ENCODE results near the gene CCZ1.
"Not testable (repeated sequence)": the region's sequence is repeated elsewhere in the genome, so short reads cannot be mapped to it uniquely, and the experiment has no call there.

The CCZ1 gene

GRCh38 chr7:5898480-5899224 lies at the start of gene CCZ1:
TSS of gene CCZ1 (plus strand) at chr7:5898733. CDS start at chr7:5898800, 67 bp downstream.
- DNase-seq (ENCODE audit: low spot score): peak; percentile 42

DNA sequence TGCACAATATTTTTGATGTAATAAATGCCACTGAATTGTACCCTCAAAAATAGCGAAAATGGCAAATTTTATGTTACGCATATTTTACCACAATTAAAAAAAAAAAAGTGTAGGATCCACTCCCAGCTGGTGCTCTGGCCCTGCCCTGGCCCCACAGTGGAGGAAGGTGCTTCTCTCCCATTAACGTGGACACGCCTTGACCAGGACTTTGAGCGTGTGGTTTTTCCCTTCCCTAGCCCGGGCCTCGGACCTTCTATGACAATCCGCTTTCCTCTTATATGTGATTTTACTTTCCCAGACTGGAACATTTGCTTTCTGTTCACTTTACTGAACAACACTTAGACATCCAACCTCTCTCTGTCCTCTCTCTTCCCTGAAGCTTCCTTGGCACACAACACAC lies 47.6 kb upstream of the CCZ1 start:
- no peak for DNase-seq (ENCODE audit: low spot score)

DNA sequence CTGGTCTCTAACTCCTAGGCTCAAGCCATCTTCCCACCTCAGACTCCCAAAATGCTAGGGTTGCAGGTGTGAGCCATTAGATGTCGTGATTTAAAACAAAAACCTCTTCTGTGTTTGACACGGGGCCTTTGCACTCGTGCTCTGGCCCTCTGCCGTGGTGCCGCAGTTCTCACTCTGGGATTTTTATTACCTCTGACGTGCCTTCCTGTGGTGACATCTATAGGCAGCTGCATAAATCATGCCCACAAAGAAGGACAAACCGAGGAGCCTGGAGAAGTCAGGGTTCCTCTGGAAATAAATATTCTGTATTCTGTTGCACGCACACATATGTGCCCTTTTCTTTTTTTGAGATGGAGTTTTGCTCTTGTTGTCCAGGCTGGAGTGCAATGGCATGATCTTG lies 43.8 kb upstream of the CCZ1 start:
- no peak for DNase-seq (ENCODE audit: low spot score)

DNA sequence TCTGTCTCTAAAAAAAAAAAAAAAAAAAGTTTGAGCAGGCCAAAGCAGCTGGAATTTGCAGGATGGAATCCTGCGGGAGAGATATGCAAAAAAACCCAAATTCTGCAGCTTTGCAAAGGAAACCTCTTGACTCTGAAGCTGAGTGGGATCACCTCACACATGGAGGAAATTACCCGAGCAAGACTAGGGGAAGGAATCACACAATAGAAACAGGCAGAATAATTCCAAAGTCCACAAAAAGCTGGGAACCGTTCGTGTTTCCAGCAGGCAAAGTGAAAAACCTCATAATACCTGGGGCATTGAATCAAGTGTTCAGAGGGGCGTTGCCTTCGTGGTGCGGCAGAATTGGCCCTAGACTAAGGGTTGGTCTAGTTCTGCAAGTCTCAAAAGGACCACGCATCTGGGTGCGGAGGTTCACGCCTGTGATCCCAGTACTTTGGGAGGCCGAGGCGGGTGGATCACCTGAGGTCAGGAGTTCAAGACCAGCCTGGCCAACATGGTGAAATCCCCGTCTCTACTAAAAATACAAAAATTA lies 41.4 kb upstream of the CCZ1 start:
- DNase-seq (ENCODE audit: low spot score): not testable (repeated sequence)

DNA sequence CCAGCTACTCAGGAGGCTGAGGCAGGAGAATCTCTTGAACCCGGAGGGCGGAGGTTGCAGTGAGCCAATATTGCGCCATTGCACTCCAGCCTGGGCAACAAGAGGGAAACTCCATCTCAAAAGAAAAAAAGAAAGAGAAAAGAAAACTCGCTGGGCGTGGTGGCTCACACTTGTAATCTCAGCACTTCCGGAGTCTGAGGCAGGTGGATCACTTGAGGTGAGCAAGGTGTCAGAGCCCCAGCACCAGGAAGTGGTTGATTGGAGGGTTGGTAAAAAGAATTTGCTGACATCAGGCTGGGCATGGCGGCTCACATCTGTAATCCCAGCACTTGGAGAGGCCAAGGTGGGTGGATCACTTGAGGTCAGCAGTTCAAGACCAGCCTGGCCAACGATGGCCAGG lies 40.0 kb upstream of the CCZ1 start:
- peak; percentile 13 for DNase-seq (ENCODE audit: low spot score)

DNA sequence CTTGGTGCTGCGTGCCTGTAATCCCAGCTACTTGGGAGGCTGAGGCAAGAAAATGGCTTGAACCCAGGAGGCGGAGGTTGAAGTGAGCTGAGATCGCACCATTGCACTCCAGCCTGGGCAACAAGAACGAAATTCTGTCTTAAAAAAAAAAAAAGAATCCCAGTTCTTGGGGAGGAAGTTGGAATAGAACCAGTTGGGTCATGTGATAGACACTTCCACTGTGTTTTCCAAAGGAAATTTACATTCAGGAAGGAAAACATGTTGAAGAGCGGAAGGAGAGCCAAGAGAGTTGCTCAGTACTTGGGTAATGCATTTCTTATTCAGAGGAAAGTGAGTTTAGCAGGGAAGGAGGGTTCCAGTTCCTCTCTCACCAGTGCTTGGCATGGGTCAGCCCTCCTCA lies 37.3 kb upstream of the CCZ1 start:
- not testable (repeated sequence) for DNase-seq (ENCODE audit: low spot score)

DNA sequence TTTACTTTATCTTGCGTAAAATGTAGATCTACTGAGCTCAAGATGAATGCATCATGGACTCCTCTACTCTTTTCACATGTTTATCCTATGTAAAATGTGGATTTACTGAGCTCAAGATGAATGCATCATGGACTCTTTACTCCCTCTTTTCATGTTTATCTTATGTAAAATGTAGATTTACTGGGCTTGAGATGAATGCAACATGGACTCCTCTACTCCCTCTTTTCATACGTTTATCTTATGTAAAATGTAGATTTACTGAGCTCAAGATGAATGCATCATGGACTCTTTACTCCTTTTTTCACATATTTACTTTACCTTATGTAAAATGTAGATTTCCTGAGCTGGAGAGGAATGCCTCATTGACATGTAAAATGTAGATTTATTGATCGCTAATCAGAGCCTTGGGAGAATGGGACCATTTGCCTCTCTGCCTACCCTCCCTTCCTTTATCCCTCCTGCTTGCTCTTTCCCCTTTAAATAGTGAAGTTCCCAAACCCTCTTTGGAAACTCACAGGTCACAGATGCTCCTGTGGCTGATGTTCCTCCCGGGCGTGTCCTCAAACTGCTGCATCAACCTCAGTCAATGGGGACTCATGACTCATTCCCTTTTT lies 35.7 kb upstream of the CCZ1 start:
- DNase-seq (ENCODE audit: low spot score): not testable (repeated sequence)

GRCh38 chr7:5865279-5865931 lies 33.1 kb upstream of the CCZ1 start:
- not testable (repeated sequence) for DNase-seq (ENCODE audit: low spot score)

GRCh38 chr7:5867060-5867459 lies 31.5 kb upstream of the CCZ1 start:
- DNase-seq (ENCODE audit: low spot score): no peak

DNA sequence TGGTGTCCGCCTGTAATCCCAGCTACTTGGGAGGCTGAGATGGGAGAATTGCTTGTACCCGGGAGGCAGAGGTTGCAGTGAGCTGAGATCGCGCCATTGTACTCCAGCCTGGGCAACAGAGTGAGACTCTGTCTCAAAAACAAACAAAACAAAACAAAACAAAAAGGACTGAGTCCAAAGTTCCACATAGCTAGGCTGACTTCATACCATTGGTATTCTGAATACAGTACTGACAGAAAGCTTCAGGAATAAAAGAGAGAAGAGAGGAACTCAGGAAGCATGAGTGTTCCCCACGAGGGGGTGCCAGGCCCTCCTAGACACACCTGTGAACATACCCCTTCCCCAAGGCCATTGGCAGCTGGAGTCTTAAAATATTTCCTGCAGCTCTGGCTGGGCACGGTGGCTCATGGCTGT lies 29.6 kb upstream of the CCZ1 start:
- not testable (repeated sequence) for DNase-seq (ENCODE audit: low spot score)

- no peak for DNase-seq (ENCODE audit: low spot score)
These were observed 28.8 kb upstream of the CCZ1 start for GRCh38 chr7:5869691-5870090.

DNA sequence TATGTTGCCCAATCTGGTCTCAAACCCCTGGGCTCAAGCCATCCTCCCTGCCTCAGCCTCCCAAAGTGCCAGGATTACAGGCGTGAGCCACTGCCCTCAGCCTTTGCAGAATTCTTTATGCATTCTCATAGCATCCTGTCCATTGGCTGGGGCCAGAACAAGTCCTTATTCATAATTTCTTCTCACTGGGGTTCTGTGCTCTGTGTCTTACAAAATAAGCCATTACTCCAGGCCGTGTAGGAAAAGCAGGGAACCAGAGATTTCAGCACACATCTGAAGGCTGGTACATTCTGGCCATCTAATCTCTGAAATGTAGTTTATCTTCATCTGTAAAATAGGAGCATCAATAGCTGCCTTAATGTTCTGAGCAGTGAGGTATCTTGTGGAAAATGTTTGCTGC lies 28.2 kb upstream of the CCZ1 start:
- DNase-seq (ENCODE audit: low spot score): no peak

- DNase-seq (ENCODE audit: low spot score): no peak
These were observed 26.2 kb upstream of the CCZ1 start for GRCh38 chr7:5872326-5872725.

GRCh38 chr7:5879591-5879990 lies 18.9 kb upstream of the CCZ1 start:
- DNase-seq (ENCODE audit: low spot score): not testable (repeated sequence)

- DNase-seq (ENCODE audit: low spot score): not testable (repeated sequence)
These were observed 18.4 kb upstream of the CCZ1 start for GRCh38 chr7:5880106-5880505.

DNA sequence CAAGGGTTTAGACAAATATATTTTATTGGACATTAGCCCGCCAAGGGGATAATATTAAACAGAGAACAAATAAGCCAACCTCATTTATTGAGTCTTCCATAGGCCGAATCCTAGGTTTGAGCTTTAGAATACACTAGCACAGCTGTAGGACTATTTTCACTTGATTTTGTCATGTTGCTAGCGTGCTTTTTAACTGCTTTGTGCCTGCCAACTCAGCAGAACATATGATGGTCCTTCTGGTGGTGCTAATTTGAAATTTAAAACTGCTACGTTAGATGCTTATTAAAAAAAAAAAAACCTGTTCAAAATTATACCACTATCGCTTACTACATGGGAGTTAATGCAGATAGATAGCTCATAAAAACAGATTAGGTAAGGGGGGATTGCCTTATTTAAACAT lies 14.1 kb upstream of the CCZ1 start:
- not testable (repeated sequence) for DNase-seq (ENCODE audit: low spot score)

DNA sequence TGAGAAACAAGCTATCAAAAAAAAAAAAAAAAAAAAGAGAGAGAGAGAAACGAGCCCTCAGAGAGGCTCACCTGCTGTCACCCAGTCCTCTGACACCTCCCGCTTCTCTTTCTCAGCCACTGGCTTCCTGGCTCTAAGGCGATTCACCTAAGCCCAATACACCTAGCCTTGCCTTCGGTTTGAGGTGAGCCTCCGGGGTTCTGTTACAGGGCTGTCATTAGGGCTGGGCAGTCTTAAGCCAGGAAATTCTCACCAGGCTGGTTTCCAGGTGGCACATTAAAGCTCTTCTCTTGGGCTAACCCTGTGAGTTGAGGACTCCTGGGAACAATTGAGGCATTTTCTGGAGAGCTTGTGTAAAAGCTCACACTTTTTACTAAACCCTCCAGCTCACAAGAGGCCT lies 10.5 kb upstream of the CCZ1 start:
- not testable (repeated sequence) for DNase-seq (ENCODE audit: low spot score)

GRCh38 chr7:5890244-5890643 lies 8.3 kb upstream of the CCZ1 start:
- not testable (repeated sequence) for DNase-seq (ENCODE audit: low spot score)

DNA sequence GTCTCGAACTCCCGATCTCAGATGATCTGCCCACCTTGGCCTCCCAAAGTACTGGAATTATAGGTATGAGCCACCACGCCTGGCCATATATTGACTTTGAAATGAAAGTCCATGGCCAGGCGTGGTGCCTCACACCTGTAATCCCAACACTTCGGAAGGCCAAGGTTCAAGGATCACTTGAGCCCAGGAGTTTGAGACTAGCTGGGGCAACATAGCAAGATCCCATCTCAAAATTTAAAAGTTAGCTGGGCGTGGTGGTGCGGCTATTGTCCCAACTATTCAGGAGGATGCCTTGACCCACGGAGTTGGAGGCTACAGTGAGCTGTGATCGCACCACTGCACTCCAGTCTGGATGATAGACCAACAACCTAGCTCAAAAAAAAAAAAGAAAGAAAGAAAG lies 6.0 kb upstream of the CCZ1 start:
- no peak for DNase-seq (ENCODE audit: low spot score)

DNA sequence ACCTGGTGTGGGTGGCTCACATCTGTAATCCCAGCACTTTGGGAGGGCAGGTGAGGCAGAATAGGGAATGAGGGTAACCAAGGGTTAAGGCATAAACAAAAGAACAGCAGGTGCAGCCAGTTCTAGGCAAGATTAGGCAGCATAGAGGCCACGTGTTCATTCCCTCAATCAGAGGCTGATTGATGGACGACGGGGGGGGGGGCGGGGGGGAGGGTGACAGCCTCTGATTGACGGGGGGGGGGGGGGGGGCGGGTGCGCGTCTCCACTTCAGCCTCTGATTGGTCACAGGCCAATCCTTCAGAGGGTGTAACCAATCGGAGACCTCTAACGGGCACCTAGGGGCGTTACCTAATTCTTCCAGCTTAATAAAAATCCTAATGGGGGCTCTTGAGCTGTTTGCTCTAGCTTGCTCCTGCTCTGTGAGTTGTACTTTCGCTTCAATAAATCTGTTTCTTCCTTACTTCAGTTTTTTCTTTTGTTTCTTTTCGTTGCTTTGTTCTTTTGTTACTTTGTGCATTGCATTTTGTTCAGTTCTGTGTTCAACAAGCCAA lies 1.1 kb upstream of the CCZ1 start:
- DNase-seq (ENCODE audit: low spot score): not testable (repeated sequence)

DNA sequence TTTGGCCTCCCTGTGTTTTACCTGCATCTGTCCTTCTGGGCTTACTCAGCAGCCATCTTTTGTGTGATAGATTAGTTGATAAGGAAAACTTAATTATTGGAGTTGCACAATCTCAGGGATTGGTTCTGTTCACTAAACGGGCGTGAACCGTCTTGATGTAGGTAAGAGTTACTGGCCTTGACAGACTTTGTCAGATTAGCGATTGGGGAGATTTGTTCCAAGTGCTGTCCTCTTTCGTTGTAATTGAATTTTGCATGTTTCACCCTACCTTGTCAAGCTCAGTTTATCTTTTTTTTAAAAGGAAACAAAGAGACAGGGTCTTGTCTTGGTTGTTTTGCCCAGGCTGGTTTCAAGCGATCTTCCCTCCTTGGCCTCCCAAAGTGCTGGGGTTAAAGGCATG lies 4.5 kb downstream of the CCZ1 start:
- DNase-seq (ENCODE audit: low spot score): not testable (repeated sequence)

DNA sequence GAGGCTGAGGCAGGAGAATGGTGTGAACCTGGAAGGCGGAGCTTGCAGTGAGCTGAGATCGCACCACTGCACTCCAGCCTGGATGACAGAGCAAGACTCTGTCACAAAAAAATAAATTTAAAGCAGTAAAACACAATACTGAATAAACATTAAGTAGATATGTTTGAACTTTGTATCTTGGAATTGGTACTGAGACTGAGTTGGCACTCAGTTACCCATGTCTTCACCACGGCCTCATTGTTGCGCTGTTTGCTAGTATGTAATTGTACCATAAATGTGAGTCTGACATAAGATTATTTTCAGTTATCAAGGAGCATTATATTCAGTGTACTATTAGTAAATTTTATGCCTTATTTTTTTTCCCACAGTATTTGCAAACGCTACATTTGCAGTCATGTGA lies 6.2 kb downstream of the CCZ1 start:
- DNase-seq (ENCODE audit: low spot score): not testable (repeated sequence)

DNA sequence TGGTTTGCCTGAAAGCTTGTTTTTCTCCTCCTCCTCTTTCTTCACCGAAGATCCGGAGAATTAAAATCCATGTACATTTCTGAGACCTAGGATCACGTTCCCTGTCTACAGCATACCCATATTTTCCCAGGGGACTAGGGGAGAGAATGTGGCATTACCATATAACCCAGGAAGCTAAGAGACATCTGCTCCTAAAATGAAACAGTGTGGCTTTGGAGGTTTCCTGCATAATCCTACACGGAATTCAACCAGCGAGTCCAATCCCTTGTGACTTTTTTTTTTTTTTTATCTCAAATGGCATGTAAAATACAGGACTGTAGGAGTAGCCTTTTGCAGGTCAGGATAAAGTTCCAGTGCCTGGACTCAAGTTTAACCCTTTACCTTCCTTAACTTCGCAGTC lies 10.3 kb downstream of the CCZ1 start:
- not testable (repeated sequence) for DNase-seq (ENCODE audit: low spot score)

All from activated CD4-positive, alpha-beta T cell treated with anti-CD3 and anti-CD28 coated beads, Interleukin-2, Interleukin-4, amounts not matched to agents 100 ng/mL and 50 ng/mL, durations not matched to agents 16 hours and 8 hours (primary cell).